VCaP (cell line): ENCODE results near the gene PRKG1.

Experiments
- H3K27ac ChIP-seq: fragments of 450-650 bp; 2 replicates; pipeline ENCODE4 v1.5.1; 2017
- CTCF ChIP-seq: fragments of 450-650 bp; conservative IDR thresholded peaks from 2 replicates; pipeline ENCODE4 v1.5.1; 2017; ENCODE audit warnings: mild to moderate bottlenecking, moderate library complexity

Gene PRKG1

GRCh38 chr10:52248697-52249306 lies 1174.5 kb downstream of the PRKG1 start:
- H3K27ac ChIP-seq = no peak overlapping the region
- no peak for TF ChIP-seq CTCF

- H3K27ac ChIP-seq = no peak overlapping the region
- TF ChIP-seq CTCF = no peak
These were observed 1175.6 kb downstream of the PRKG1 start for GRCh38 chr10:52249850-52250395.

GRCh38 chr10:52250510-52250909 lies 1176.2 kb downstream of the PRKG1 start:
- H3K27ac ChIP-seq = no peak overlapping the region

GRCh38 chr10:52252307-52252706 lies 1178.0 kb downstream of the PRKG1 start:
- TF ChIP-seq CTCF = no peak
- no peak overlapping the region for H3K27ac ChIP-seq

More at GRCh38 chr10:52250510-52250909, 1176.2 kb downstream of the PRKG1 start:
- TF ChIP-seq CTCF = no peak

- no peak for TF ChIP-seq CTCF
- no peak overlapping the region for H3K27ac ChIP-seq
These were observed 1182.8 kb downstream of the PRKG1 start for GRCh38 chr10:52256832-52257691.

- H3K27ac ChIP-seq = no peak overlapping the region
- TF ChIP-seq CTCF = no peak
These were observed 1183.4 kb downstream of the PRKG1 start for GRCh38 chr10:52257692-52258075.

GRCh38 chr10:52258799-52259425 lies 1184.6 kb downstream of the PRKG1 start:
- no peak overlapping the region for H3K27ac ChIP-seq
- no peak for TF ChIP-seq CTCF
